EH (cell line): ENCODE measurements around the gene ARHGAP10.

ENCODE experiments used
- DNase-seq: peaks from one replicate; pipeline ENCODE4 v3.0.0-alpha.2; 2015; ENCODE audit warnings: low read depth

ARHGAP10 gene

GRCh38 chr4:147732518-147733235 is 789 bp downstream of the ARHGAP10 start:
- DNase-seq: peak; percentile 50

GRCh38 chr4:147733716-147734344 is 1.9 kb downstream of the ARHGAP10 start:
- DNase-seq: peak; percentile 76

- no peak for DNase-seq
Measured at GRCh38 chr4:147734496-147734895, 2.6 kb downstream of the ARHGAP10 start.

GRCh38 chr4:147735413-147736301 is 3.8 kb downstream of the ARHGAP10 start:
- DNase-seq: peak; percentile 29

GRCh38 chr4:147736458-147736857 is 4.6 kb downstream of the ARHGAP10 start:
- peak; percentile 87 for DNase-seq

- no peak for DNase-seq
Measured at GRCh38 chr4:147737623-147738022, 5.7 kb downstream of the ARHGAP10 start.

GRCh38 chr4:147739239-147739823 is 7.4 kb downstream of the ARHGAP10 start:
- peak; percentile 24 for DNase-seq

GRCh38 chr4:147740176-147740575 is 8.3 kb downstream of the ARHGAP10 start:
- no peak for DNase-seq

GRCh38 chr4:147741190-147741788 is 9.4 kb downstream of the ARHGAP10 start:
- peak; percentile 83 for DNase-seq

- no peak for DNase-seq
Measured at GRCh38 chr4:147747787-147748454, 16.0 kb downstream of the ARHGAP10 start.

GRCh38 chr4:147749811-147750321 is 18.0 kb downstream of the ARHGAP10 start:
- no peak for DNase-seq

GRCh38 chr4:147753047-147753446 is 21.2 kb downstream of the ARHGAP10 start:
- DNase-seq: no peak

GRCh38 chr4:147754037-147754445 is 22.2 kb downstream of the ARHGAP10 start:
- peak; percentile 88 for DNase-seq

- DNase-seq: peak; percentile 62
Measured at GRCh38 chr4:147755561-147756295, 23.8 kb downstream of the ARHGAP10 start.

- DNase-seq: no peak
Measured at GRCh38 chr4:147756417-147756816, 24.5 kb downstream of the ARHGAP10 start.

GRCh38 chr4:147760176-147760575 is 28.3 kb downstream of the ARHGAP10 start:
- DNase-seq: no peak

- peak; percentile 22 for DNase-seq
Measured at GRCh38 chr4:147760695-147761094, 28.8 kb downstream of the ARHGAP10 start.

- no peak for DNase-seq
Measured at GRCh38 chr4:147761218-147761883, 29.5 kb downstream of the ARHGAP10 start.

- DNase-seq: no peak
Measured at GRCh38 chr4:147764337-147764736, 32.4 kb downstream of the ARHGAP10 start.

GRCh38 chr4:147765121-147765529 is 33.2 kb downstream of the ARHGAP10 start:
- no peak for DNase-seq
